ENCODE data around the gene CNTN1.

Gene CNTN1

DNA sequence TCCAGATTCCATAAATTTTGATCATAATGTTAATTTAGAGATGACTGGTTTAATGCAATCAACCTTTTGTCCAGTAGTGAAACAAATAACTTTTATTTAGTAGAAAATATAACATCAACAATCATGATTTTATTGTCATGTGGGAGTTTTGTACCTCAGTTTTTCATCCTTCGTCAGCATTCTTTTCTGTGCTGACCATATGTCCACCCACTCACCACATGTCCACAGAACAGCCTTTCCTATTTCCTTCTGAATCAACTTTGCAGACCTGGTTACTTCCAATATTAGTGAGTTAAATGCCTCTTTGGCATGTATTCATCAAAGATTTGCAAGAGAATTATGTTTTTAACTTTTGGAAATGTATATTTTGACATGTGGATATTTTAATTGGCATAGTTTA, 36.8 kb upstream of the CNTN1 start:
- no peaks in the 10 kb centered on the region for H3K9me3 ChIP-seq (ENCODE audit: control insufficient read depth in 2 of 2, low read length in 2 of 2)
- no peak overlapping the region for H3K4me3 ChIP-seq (ENCODE audit: low read length in 2 of 2)
- no peak overlapping the region for H3K27ac ChIP-seq (ENCODE audit: low read depth in 2 of 2, low read length in 2 of 2)
- no peak overlapping the region for H3K9ac ChIP-seq (ENCODE audit: low read depth in 1 of 2, low read length in 2 of 2)
- H3K27me3 ChIP-seq (ENCODE audit: control insufficient read depth in 2 of 2, insufficient read depth in 2 of 2, low read length in 2 of 2), result no peaks in the 10 kb centered on the region
- H3K4me1 ChIP-seq (ENCODE audit: control insufficient read depth in 2 of 2, insufficient read depth in 2 of 2, low read length in 2 of 2), result no peaks in the 10 kb centered on the region
- no peaks in the 10 kb centered on the region for H3K36me3 ChIP-seq (ENCODE audit: control insufficient read depth in 2 of 2, insufficient read depth in 2 of 2, low read length in 2 of 2)

DNA sequence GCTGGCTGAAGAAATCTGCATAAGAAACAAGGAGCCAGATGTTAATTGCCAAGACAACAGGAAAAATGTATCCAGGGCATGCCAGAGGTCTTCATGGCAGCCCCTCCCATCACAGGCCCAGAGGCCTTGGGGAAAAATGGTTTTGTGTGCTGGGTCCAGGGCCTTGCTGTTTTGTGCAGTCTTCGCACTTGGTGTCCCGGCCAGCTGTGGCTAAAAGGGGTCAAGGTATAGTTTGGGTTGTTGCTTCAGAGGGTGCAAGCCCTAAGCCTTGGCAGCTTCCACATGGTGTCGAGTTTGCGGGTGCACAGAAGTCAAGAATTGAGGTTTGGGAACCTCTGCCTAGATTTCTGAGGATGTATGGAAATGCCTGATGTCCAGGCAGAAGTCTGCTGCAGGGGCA, 29.9 kb upstream of the CNTN1 start:
- Histone ChIP-seq H3K4me1 (ENCODE audit: control insufficient read depth in 2 of 2, insufficient read depth in 2 of 2, low read length in 2 of 2) (no peaks in the 10 kb centered on the region), H3K27ac (ENCODE audit: low read depth in 2 of 2, low read length in 2 of 2) (no peak overlapping the region), H3K27me3 (ENCODE audit: control insufficient read depth in 2 of 2, insufficient read depth in 2 of 2, low read length in 2 of 2) (no peaks in the 10 kb centered on the region), H3K9ac (ENCODE audit: low read depth in 1 of 2, low read length in 2 of 2) (no peak overlapping the region), H3K4me3 (ENCODE audit: low read length in 2 of 2) (no peak overlapping the region), H3K36me3 (ENCODE audit: control insufficient read depth in 2 of 2, insufficient read depth in 2 of 2, low read length in 2 of 2) (no peaks in the 10 kb centered on the region), H3K9me3 (ENCODE audit: control insufficient read depth in 2 of 2, low read length in 2 of 2) (no peaks in the 10 kb centered on the region)

DNA sequence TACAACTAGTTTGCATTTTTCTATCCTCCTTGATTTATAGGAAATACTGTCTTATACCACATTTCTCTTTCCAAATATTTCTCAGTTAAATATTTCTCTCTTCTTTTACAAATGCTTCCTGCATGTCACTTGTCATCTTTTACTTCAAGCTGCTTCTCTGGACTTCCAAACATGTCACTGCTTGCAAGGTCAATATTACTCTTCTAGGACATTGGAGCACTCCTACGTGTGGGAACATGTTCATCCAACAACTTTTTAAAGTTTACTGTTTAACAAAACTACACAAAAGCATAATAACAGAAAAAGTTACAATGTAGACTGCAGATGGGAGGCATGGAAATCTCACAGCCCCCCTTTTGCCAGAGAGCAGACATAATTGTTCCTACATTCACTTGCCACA, 28.5 kb upstream of the CNTN1 start:
- Histone ChIP-seq H3K27ac (ENCODE audit: low read depth in 2 of 2, low read length in 2 of 2) (no peak overlapping the region), H3K4me3 (ENCODE audit: low read length in 2 of 2) (no peak overlapping the region), H3K27me3 (ENCODE audit: control insufficient read depth in 2 of 2, insufficient read depth in 2 of 2, low read length in 2 of 2) (no peaks in the 10 kb centered on the region), H3K4me1 (ENCODE audit: control insufficient read depth in 2 of 2, insufficient read depth in 2 of 2, low read length in 2 of 2) (no peaks in the 10 kb centered on the region), H3K36me3 (ENCODE audit: control insufficient read depth in 2 of 2, insufficient read depth in 2 of 2, low read length in 2 of 2) (no peaks in the 10 kb centered on the region), H3K9me3 (ENCODE audit: control insufficient read depth in 2 of 2, low read length in 2 of 2) (no peaks in the 10 kb centered on the region), H3K9ac (ENCODE audit: low read depth in 1 of 2, low read length in 2 of 2) (no peak overlapping the region)

DNA sequence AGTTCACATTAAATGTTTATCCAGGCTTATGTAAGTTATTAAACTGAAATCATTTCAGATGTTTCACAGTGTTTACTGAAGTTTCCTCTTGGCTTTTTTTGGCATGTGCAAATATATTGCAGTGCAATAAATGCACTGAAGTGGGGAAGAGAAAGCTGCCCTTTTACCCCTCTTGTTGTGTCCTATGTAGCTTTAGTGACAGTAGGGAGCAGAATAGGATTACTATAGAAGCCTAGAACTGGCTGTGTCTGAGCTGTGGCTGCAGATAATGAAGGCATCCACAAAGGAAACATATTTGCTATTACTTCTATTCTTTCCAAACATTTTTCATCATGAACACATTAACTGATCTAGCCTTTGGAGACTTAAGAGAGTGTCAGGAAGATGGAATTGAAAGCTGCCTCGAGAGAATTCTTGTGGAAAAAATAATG, 24.1 kb upstream of the CNTN1 start:
- no peaks in the 10 kb centered on the region for H3K36me3 ChIP-seq (ENCODE audit: control insufficient read depth in 2 of 2, insufficient read depth in 2 of 2, low read length in 2 of 2)
- H3K9ac ChIP-seq (ENCODE audit: low read depth in 1 of 2, low read length in 2 of 2), result no peak overlapping the region
- no peaks in the 10 kb centered on the region for H3K4me1 ChIP-seq (ENCODE audit: control insufficient read depth in 2 of 2, insufficient read depth in 2 of 2, low read length in 2 of 2)
- H3K27me3 ChIP-seq (ENCODE audit: control insufficient read depth in 2 of 2, insufficient read depth in 2 of 2, low read length in 2 of 2), result no peaks in the 10 kb centered on the region
- H3K27ac ChIP-seq (ENCODE audit: low read depth in 2 of 2, low read length in 2 of 2), result no peak overlapping the region
- no peaks in the 10 kb centered on the region for H3K9me3 ChIP-seq (ENCODE audit: control insufficient read depth in 2 of 2, low read length in 2 of 2)
- no peak overlapping the region for H3K4me3 ChIP-seq (ENCODE audit: low read length in 2 of 2)

DNA sequence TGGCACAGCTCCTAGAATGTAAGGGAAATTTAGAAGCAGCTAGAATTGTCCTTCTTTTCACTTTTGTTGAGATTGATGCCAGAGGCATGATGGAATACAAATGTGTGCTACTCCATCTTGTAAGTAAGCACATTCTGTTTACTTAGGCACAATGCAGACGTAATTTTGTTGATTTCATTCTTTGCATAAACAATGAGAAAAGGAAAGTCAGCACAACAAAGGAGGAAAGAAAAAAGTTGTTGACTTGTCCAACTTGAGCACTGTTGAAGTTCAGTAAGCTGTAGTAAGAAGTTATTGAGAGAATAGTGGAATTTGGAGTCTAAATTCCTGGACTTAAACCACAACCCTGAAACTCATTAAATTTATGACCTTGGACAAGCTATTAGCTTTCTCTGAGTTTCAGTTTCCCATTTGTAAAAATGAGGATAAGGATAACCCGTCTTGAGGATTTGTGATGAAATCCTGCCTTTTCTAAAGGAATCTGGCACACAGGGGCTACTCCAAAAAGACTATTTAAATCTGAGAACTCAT, 19.4 kb upstream of the CNTN1 start:
- no peak overlapping the region for H3K27ac ChIP-seq (ENCODE audit: low read depth in 2 of 2, low read length in 2 of 2)
- no peaks in the 10 kb centered on the region for H3K27me3 ChIP-seq (ENCODE audit: control insufficient read depth in 2 of 2, insufficient read depth in 2 of 2, low read length in 2 of 2)
- no peaks in the 10 kb centered on the region for H3K36me3 ChIP-seq (ENCODE audit: control insufficient read depth in 2 of 2, insufficient read depth in 2 of 2, low read length in 2 of 2)
- H3K9me3 ChIP-seq (ENCODE audit: control insufficient read depth in 2 of 2, low read length in 2 of 2), result no peaks in the 10 kb centered on the region
- no peak overlapping the region for H3K9ac ChIP-seq (ENCODE audit: low read depth in 1 of 2, low read length in 2 of 2)
- no peaks in the 10 kb centered on the region for H3K4me1 ChIP-seq (ENCODE audit: control insufficient read depth in 2 of 2, insufficient read depth in 2 of 2, low read length in 2 of 2)
- no peak overlapping the region for H3K4me3 ChIP-seq (ENCODE audit: low read length in 2 of 2)

DNA sequence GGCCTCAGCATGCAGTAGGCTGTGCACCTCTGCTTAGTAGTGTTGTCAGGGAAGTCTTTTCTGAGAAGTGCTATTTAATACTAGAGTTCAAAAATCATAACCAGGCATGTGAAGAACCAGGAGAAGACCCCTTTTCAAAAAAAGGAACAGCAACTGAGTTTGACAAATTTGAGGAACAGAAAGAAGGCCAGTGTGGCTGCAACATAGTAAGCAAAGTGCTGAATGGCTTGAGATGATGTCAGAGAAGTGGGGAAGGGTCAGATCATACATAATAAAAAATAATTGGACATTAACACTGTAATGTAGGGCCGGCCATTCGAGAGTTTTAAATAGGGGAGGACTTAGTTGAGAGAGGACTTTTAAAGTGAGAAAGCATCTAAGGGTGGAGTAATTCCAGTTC, 11.1 kb upstream of the CNTN1 start:
- Histone ChIP-seq H3K27ac (ENCODE audit: low read depth in 2 of 2, low read length in 2 of 2) (no peak overlapping the region), H3K9me3 (ENCODE audit: control insufficient read depth in 2 of 2, low read length in 2 of 2) (no peaks in the 10 kb centered on the region), H3K36me3 (ENCODE audit: control insufficient read depth in 2 of 2, insufficient read depth in 2 of 2, low read length in 2 of 2) (no peaks in the 10 kb centered on the region), H3K4me3 (ENCODE audit: low read length in 2 of 2) (no peak overlapping the region), H3K4me1 (ENCODE audit: control insufficient read depth in 2 of 2, insufficient read depth in 2 of 2, low read length in 2 of 2) (no peaks in the 10 kb centered on the region), H3K27me3 (ENCODE audit: control insufficient read depth in 2 of 2, insufficient read depth in 2 of 2, low read length in 2 of 2) (no peaks in the 10 kb centered on the region), H3K9ac (ENCODE audit: low read depth in 1 of 2, low read length in 2 of 2) (no peak overlapping the region)

DNA sequence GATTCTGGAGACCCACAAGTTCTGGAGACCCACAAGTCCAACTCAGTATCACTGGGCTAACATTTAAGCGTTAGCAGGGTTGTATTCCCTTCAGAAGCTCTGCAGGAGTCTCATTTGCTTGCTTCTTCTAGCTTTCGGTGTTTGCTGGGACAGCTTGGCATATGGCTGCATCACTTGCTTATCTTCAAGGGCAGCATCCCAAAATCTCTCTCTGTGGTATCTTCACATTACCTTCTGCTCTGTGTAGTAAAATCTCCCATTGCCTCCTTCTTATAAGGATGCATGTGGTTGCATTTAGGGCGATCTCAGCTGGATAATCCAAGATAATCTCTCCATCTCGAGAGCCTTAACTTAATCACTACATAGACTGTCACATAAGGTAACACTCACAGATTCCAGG, 7.3 kb upstream of the CNTN1 start:
- Histone ChIP-seq H3K27me3 (ENCODE audit: control insufficient read depth in 2 of 2, insufficient read depth in 2 of 2, low read length in 2 of 2) (no peaks in the 10 kb centered on the region), H3K4me3 (ENCODE audit: low read length in 2 of 2) (no peak overlapping the region), H3K27ac (ENCODE audit: low read depth in 2 of 2, low read length in 2 of 2) (no peak overlapping the region), H3K36me3 (ENCODE audit: control insufficient read depth in 2 of 2, insufficient read depth in 2 of 2, low read length in 2 of 2) (no peaks in the 10 kb centered on the region), H3K9ac (ENCODE audit: low read depth in 1 of 2, low read length in 2 of 2) (no peak overlapping the region), H3K4me1 (ENCODE audit: control insufficient read depth in 2 of 2, insufficient read depth in 2 of 2, low read length in 2 of 2) (no peaks in the 10 kb centered on the region), H3K9me3 (ENCODE audit: control insufficient read depth in 2 of 2, low read length in 2 of 2) (no peaks in the 10 kb centered on the region)

DNA sequence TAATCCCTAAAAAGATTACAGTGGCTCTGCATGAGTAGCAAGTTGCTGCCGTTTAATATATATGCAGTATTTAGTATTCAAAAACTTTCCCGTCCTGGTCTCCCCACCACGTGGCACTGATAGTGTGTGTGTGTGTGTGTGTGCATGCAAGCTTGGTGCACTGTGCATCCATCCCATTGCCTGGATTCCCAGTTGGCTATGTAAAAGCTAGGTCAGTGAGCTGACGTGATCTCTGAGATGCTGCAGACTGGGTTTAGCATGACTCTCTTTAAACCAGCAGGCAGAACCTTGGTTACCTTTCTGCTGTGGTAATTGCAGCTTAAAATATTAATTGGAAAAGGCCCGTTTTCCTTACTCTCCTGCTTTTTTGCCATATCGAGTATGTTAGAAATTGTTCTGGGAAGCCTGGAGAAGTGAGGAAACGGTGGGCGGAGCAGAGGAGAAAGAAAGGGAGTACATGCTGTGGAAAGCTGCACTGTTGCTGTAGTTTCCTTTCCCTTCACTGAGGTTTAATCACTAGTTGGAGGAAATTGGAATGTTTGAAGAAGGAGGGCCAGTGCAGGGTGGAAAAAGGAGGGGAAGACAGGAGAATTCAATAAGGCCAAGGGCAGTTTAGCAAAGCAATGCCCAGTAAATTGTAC, 4.0 kb upstream of the CNTN1 start:
- no peaks in the 10 kb centered on the region for H3K36me3 ChIP-seq (ENCODE audit: control insufficient read depth in 2 of 2, insufficient read depth in 2 of 2, low read length in 2 of 2)
- no peaks in the 10 kb centered on the region for H3K9me3 ChIP-seq (ENCODE audit: control insufficient read depth in 2 of 2, low read length in 2 of 2)
- H3K27ac ChIP-seq (ENCODE audit: low read depth in 2 of 2, low read length in 2 of 2), result no peak overlapping the region
- no peak overlapping the region for H3K4me3 ChIP-seq (ENCODE audit: low read length in 2 of 2)
- peaks cover 4 to 6% of the 10 kb centered on the region in 2 donors for H3K27me3 ChIP-seq (ENCODE audit: control insufficient read depth in 2 of 2, insufficient read depth in 2 of 2, low read length in 2 of 2)
- no peaks in the 10 kb centered on the region for H3K4me1 ChIP-seq (ENCODE audit: control insufficient read depth in 2 of 2, insufficient read depth in 2 of 2, low read length in 2 of 2)
- H3K9ac ChIP-seq (ENCODE audit: low read depth in 1 of 2, low read length in 2 of 2), result no peak overlapping the region

DNA sequence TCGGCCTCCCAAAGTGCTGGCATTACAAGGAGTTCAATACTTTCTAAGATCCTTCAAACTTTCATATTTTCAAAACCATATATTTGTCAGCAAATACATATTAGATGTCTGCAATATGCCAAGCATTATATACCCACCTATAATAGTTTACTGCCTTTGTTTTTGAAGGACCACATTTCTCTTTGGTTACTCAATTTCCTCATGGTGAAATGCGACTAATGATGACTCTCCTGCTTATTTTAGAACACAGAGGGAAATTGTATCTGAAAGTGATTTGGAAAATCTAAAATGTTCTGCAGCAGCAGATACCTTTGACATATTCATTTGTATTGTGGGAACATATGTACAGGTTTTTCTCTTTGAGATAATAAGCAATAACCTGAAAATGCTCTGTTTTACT, 2.7 kb upstream of the CNTN1 start:
- no peak overlapping the region for H3K9ac ChIP-seq (ENCODE audit: low read depth in 1 of 2, low read length in 2 of 2)
- H3K4me1 ChIP-seq (ENCODE audit: control insufficient read depth in 2 of 2, insufficient read depth in 2 of 2, low read length in 2 of 2), result no peaks in the 10 kb centered on the region
- no peaks in the 10 kb centered on the region for H3K36me3 ChIP-seq (ENCODE audit: control insufficient read depth in 2 of 2, insufficient read depth in 2 of 2, low read length in 2 of 2)
- H3K9me3 ChIP-seq (ENCODE audit: control insufficient read depth in 2 of 2, low read length in 2 of 2), result no peaks in the 10 kb centered on the region
- no peak overlapping the region for H3K27ac ChIP-seq (ENCODE audit: low read depth in 2 of 2, low read length in 2 of 2)
- no peak overlapping the region for H3K4me3 ChIP-seq (ENCODE audit: low read length in 2 of 2)
- peaks cover 6 to 7% of the 10 kb centered on the region in 2 donors for H3K27me3 ChIP-seq (ENCODE audit: control insufficient read depth in 2 of 2, insufficient read depth in 2 of 2, low read length in 2 of 2)

DNA sequence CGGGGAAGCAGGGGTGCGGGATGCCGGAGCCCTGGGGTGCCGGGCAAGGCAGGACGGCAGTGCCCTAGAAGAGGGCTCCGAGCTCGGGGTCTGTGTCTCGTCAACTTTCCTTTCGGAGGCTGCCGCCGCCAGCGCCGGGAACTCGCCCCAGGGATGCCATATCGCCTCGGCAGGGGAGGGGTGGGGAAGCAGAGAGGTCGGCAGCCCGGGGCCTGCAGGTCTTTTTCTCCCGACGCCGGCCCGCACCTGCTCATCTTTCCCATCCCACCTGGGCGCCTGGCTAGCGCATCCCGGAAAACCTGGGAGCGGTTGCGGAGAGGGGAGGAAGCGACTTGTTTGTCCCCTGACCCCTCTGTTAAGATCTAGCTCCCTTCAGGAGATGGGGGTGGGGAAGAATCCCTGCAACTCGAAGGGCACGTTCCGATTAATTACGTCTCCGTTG, 547 bp downstream of the CNTN1 start:
- peak overlapping the region; percentile 62 to 63 for H3K4me3 ChIP-seq (ENCODE audit: low read length in 2 of 2)
- no peak overlapping the region for H3K9ac ChIP-seq (ENCODE audit: low read depth in 1 of 2, low read length in 2 of 2)
- H3K9me3 ChIP-seq (ENCODE audit: control insufficient read depth in 2 of 2, low read length in 2 of 2), result no peaks in the 10 kb centered on the region
- no peak overlapping the region for H3K27ac ChIP-seq (ENCODE audit: low read depth in 2 of 2, low read length in 2 of 2)
- peaks cover 6 to 7% of the 10 kb centered on the region in 2 donors for H3K27me3 ChIP-seq (ENCODE audit: control insufficient read depth in 2 of 2, insufficient read depth in 2 of 2, low read length in 2 of 2)
- no peaks in the 10 kb centered on the region for H3K36me3 ChIP-seq (ENCODE audit: control insufficient read depth in 2 of 2, insufficient read depth in 2 of 2, low read length in 2 of 2)
- no peaks in the 10 kb centered on the region for H3K4me1 ChIP-seq (ENCODE audit: control insufficient read depth in 2 of 2, insufficient read depth in 2 of 2, low read length in 2 of 2)
